A549 (cell line): ENCODE data around the gene FAN1.

Experiments
- CTCF ChIP-seq: fragments of >200 bp; sonication (Bioruptor Twin); formaldehyde crosslinking; IDR thresholded peaks from 3 replicates; pipeline ENCODE4 v1.5.1; 2016
- MAFK ChIP-seq: fragments of 450-650 bp; IDR thresholded peaks from 2 replicates; pipeline ENCODE4 v1.6.1; 2014; ENCODE audit not compliant: partially characterized antibody
- RAD21 ChIP-seq, 2 experiments: fragments of >200 bp in 1 of 2; sonication (Bioruptor Twin) in 1 of 2; formaldehyde crosslinking in 1 of 2; IDR thresholded peaks in 1 of 2; conservative IDR thresholded peaks in 1 of 2; 2 replicates in 1 of 2; 3 replicates in 1 of 2; pipeline ENCODE4 v1.6.1; 2012 to 2018; ENCODE audit warnings: inconsistent platforms in 1 of 2
- RCOR1 ChIP-seq: fragments of 150-350 bp; IDR thresholded peaks from 2 replicates; pipeline ENCODE4 v1.6.1; 2014; ENCODE audit warnings: antibody characterized with exemption, low read length, low read depth
- RNF2 ChIP-seq: fragments of 200-600 bp; sonication (generic); IDR thresholded peaks from 2 replicates; pipeline ENCODE4 v1.6.1; 2016; ENCODE audit warnings: low read depth, mild to moderate bottlenecking, antibody characterized with exemption, moderate library complexity, borderline replicate concordance
- SREBF2 ChIP-seq: fragments of 450-650 bp; IDR thresholded peaks from 2 replicates; pipeline ENCODE4 v1.6.1; 2014; ENCODE audit warnings: mild to moderate bottlenecking, moderate library complexity

DNA sequence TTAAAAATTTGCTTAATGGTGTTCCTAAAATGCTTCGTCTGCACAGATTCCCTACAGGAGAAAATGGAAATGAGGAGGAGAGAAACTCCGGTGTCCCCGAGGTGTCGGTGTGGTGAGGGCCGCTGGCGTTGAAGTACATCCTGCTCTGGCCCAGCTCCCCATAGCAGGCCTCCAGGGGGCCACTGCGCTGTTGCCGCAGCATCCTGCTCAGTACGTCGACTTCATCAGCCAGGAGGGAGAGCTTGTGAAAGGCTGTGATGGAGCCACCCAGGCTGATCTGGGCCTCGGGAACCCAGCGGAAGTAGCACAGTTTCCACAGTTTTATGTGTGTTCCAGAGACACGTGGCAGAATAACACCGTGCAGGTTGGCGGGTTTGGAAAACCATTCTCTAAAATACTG is 37.8 kb downstream of the FAN1 start:
- TF ChIP-seq CTCF (no peak), SREBF2 (no peak), RAD21 (conservative IDR thresholded peaks at IDR 0.05 in 1 of 2, IDR thresholded peaks at IDR 0.05 in 1 of 2) (no peak), RNF2 (no peak), MAFK (no peak), RCOR1 (no peak)
